RPMI8226 (cell line): ENCODE measurements around the gene GMDS.

Source experiments
- DNase-seq: peaks from one replicate; pipeline ENCODE4 v3.0.0-alpha.2; 2015

GMDS gene

DNA sequence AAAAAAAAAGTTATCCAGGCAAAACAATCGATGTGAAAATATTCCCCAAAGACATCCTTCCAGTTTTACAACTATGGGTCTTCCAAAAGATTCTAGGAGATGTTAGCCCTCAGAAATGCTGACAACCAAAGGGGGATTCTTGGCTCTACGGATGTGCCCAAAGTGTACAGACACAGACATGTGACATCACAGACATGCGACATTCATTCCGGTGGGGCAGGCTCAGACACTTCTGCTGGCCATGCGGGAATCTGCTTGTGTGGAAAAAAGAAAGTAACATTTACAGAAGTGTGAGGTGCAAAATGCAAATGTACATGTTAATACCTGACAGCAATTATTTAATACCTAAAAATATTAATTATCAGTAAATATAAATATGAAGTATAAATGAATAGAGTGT lies 367.1 kb downstream of the GMDS start:
- no peak for DNase-seq

GRCh38 chr6:1873781-1874180 lies 371.6 kb downstream of the GMDS start:
- DNase-seq: no peak

GRCh38 chr6:1872649-1873131 lies 372.7 kb downstream of the GMDS start:
- no peak for DNase-seq

DNA sequence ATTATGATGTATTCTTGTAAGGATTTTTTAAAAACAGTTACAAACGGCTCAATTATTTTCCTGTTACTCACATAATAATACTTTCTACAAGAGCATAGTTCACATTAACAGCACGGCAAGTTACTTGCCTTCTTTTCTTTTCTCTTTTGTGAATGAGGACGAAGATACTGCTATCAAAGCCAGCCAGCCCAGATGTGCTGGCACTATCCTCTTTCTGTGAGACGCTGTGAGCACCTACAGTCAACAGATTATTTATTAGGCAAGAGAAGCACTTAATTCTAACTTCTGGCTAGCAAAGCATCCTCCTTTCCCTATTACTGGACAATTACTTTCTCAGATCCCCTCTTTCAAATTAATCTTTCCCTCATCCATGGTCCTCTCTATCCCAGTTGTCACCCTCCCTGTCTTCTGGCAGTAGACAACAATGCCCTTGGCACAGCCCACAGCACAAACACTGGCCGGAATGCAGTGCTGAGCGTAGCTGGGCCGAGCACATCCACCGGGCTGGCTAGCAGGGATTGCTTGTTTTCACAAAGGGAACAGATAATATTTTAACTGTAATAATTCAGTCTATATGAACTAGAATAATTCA lies 373.6 kb downstream of the GMDS start:
- no peak for DNase-seq

DNA sequence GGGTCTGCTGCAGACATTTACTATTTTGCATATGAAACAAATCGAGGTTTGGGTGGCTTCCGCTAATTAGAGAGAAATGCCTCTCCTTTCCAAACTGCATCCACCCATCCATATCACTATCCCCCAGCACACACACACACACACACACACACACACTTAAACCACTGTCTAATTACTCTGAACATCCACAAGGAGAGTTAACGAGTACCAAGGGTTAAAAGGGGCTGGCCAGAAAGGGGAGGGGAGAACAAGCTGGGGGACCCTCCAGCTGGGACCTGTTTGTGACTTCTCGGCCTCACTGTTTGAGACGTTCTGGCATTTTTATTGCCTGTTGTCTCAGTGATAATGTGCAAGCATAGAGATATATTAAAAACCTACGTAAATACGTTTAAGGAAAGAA lies 374.5 kb downstream of the GMDS start:
- DNase-seq: no peak

DNA sequence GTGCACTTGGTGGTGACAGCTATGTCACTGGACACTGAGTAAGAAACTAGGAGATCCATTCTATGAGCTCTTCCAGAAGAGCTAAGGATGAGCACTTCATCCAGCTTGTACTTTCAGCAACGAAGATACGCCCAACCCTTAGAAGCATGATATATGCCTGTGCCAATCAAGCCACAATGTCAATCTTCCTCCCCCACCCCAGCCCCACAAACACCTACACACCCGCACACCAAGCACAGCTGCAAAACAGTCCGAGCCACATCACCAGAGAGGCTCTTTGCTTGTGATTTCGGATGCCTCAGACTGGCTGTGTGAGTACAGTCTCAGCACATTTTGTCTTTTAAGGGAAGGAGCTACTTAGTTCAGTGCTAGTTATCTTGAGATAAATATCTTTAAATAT lies 375.2 kb downstream of the GMDS start:
- DNase-seq: no peak

DNA sequence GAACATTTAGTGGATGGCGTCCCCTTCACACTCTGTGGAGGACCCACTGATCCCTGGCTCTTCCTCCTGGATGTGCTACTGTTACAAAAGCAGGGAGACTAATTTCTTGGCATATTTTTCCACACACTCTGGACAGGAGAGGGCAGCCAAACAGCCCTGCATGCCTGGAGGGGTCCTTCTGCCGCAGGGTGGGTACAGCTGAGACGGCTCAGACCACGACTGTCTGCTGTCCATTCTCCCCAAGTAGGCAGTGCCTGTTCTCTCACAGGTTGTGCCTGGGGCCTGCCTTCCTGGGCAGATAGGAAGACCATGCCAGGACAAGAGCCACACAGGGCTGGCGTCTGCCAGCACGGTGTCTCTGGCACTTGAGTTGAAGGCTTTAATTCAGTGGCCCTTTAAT lies 375.6 kb downstream of the GMDS start:
- no peak for DNase-seq

- no peak for DNase-seq
These were observed 376.1 kb downstream of the GMDS start for GRCh38 chr6:1869308-1869707.

DNA sequence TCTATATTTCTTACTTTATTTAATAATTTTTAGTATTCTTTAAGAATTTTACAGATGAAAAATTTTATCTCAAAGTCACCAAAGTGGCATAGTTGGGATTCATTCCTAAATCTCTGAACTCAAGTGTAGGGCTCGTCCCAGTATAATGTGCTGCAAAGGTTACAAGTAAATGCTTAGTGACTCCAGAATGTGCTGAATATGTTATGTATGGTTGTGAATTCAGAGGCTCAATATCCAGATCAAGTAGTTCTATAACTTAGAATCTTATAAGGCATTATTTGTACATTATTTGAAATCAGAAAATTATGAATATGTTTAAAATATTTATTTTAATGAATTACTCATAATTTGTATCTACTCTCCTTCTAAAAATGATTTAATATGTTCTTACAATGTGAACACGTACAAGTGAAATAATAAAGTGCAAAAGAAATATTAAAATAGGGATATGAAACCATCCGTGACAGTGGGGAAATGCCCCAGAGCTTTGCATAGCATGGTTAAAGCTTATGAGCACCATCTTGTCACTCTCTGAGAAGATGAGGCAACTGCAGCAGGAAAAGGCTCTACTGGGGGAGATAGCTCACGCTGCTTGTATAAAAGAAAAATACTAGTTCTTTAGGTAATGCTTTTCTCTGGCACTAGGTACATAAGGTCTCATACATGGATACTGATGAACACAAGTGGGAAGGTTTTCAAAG lies 376.7 kb downstream of the GMDS start:
- DNase-seq: no peak

GRCh38 chr6:1867197-1867596 lies 378.2 kb downstream of the GMDS start:
- no peak for DNase-seq

DNA sequence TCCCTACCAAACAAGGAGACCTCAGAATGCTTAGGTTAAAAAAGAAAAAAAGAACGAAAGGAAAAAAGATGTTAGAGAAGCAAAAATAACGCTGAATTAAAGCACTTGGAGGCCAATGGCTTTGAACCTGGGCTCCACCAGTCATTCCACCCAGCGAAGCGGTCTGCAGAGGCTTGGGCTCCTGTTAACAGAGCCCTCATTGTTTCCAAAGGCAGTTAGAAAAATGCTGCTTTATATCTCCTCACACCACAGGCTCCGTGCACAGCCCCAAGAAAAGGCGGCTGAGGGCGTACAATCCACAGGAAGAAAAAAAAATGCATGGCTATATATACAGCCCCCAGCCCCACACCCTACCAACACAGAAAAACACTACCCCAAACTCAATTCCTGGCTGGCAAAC lies 379.8 kb downstream of the GMDS start:
- DNase-seq: no peak

- no peak for DNase-seq
These were observed 380.9 kb downstream of the GMDS start for GRCh38 chr6:1864496-1864895.

GRCh38 chr6:1862411-1862810 lies 383.0 kb downstream of the GMDS start:
- no peak for DNase-seq

DNA sequence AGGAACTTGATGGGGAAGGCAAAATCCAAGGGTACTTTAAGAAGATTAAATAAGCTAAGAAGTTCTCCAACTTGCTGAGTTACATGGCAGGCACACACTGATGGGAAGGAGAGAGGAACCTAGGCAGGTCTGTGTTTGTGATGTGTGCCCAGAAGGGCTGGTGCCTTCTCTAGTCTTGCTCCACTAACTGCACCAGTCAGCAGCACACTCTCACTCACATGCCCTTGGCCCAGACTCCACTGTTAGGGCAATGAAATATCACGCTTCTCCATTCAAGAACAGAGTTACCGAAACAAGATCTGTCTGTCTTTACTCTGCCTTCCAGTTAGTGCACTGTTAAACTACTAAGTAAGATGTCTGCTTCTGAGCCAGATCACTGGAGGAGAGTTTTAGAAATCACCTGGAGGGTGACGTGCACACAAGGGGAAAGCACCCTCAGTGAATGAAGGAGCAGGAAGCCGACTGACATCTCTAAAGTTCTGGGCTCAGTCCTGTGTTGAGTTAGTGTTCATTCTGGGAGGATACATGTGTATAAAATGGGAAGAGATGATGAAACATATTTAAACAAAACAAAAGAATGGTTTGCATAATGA lies 384.6 kb downstream of the GMDS start:
- no peak for DNase-seq

DNA sequence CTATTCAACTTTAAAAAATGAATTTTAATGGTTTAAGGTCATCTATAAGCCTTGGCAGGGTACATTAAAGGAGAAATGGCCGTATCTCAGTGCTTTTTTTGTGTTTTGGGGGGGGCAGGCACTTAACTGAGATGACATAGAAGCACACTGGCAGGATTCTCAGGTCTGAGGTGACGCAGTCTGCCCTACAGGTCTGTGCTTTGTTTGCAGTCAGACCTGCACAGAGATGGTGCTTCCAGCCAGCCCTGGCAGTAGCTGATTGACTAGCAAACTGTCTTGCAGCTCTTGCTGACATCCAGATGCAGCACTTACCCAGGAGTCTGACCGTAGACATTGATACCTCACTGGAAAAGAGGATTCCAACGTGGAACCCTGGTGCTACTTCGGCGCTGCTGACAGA lies 386.5 kb downstream of the GMDS start:
- no peak for DNase-seq

DNA sequence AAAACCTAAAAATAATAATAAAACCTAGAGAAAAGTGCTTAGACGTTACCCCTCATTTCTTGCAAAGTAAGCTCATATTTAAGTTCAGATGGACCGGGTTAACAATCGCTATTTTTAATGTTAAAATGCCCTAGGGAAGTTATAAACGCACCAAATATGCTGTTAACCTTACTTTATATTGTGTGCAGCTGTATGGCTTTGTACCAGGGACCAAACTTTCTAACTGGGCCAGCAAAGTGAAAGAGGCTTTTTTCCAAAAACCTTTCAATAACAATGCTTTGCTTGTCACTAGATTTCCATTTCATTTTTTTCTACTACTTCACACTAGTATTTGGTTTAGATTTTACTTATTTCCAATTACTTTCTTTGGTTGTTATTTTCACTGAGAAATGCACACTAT lies 387.2 kb downstream of the GMDS start:
- DNase-seq: no peak

GRCh38 chr6:1856381-1856780 lies 389.0 kb downstream of the GMDS start:
- DNase-seq: peak; percentile 94

DNA sequence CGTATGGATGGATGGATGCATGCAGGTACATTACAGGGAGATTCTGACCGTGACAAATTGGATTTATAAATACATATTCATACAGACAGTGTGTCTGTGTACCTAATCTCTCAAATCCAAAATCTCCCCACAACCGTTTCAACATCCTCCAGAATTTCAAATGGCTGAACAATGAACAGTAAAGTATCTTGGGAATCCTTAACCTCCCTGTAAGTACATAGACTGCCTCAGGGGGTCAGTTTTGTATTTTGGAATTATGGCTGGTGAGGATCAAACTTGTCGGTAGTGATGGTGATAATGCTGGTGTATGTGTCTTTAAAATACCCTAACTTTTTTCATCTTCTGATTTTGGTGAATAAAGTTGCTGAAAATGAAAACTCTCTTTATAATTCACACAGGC lies 389.5 kb downstream of the GMDS start:
- no peak for DNase-seq

DNA sequence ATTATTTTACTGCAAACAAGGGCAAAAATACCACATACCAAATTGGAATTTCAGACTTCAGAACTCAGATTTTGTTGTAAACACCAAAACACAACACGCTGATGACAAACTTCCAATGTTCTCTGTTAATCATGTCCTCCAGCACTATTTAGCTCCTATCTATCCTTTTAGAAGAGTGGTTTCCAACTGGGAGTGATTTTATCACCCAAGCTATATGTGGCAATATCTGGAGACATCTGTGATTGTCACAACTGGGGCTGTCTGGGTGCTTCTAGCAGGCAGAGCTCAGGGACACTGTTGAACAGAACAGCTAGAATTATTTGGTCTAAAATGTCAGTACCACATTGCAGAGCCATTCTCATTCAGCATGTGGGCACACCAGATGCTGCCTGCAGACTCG lies 391.1 kb downstream of the GMDS start:
- no peak for DNase-seq

- no peak for DNase-seq
These were observed 391.6 kb downstream of the GMDS start for GRCh38 chr6:1853761-1854160.

- no peak for DNase-seq
These were observed 393.5 kb downstream of the GMDS start for GRCh38 chr6:1851681-1852456.

- no peak for DNase-seq
These were observed 394.6 kb downstream of the GMDS start for GRCh38 chr6:1850840-1851157.

- DNase-seq: no peak
These were observed 395.1 kb downstream of the GMDS start for GRCh38 chr6:1850121-1850839.
